ENCODE measurements around the gene ABCA2.

- TF ChIP-seq CTCF (optimal IDR thresholded peaks at IDR 0.05 in 1 of 3, IDR thresholded peaks at IDR 0.05 in 1 of 3, conservative IDR thresholded peaks at IDR 0.05 in 1 of 3; ENCODE audit: extremely low read depth in 1 of 3, insufficient read depth in 2 of 3, low read length in 3 of 3) (no peak), EZH2 (IDR thresholded peaks at IDR 0.05; ENCODE audit: low read length) (no peak)
These were observed 35.1 kb downstream of the ABCA2 start for GRCh38 chr9:136992819-136993369.

All from keratinocyte (primary cell).